CD4-positive, alpha-beta T cell treated with Interleukin-10 for 1 hour (primary cell): ENCODE data around the gene CCT7.
"Not testable (repeated sequence)": the region's sequence is repeated elsewhere in the genome, so short reads cannot be mapped to it uniquely, and the experiment has no call there.

Experiments
- DNase-seq: peaks from one replicate; pipeline ENCODE4 v3.0.0-alpha.2; 2020

CCT7 gene

DNA sequence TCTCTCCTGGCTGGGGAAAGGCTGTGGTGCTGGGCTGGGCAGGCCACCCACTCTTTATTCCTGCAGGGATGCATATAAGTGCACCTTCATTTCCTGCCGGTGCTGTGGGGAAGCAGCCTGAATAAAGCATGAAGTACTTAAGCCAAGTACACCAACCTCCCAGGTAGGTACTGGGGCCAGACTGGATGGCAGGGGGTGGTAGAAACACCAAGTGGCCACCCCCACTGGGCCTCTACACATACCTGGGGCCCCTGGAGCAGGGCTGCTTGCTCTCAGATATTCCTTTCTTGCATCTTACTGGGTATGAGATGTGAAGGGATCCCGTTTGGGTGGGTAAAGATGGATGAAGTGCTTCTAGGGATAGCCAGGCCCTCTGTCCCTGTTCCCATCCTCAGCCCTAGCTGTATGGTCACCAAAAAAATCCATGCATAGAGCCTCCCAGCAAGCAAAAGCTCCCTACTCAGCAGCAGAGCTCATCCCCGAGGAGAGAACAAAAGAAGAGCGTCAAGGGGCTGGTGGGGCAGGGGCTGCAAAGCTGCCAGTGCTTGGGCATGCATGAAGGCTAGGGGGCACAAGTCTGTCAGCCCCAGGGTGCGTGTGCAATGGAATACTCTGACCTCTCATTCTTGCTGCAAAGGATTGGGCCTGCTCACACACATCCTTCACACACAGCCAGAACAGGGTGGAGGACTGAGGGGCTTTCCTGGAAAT lies 22.0 kb downstream of the CCT7 start:
- DNase-seq, result no peak

DNA sequence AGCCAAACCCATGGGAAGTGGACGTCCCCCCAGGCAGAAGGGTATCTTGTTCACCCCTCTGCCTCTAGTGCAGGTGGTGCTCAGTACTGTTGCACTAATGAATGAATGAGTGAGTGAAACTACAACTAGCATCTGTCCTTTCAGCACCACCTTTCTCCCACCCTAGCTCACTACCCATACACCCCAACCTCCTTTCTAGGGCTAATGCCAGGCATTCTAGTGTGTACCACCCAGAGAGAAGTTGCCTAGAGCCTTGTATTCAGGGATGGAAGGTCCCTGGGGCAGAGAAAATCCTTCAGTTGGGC lies 22.5 kb downstream of the CCT7 start:
- no peak for DNase-seq

DNA sequence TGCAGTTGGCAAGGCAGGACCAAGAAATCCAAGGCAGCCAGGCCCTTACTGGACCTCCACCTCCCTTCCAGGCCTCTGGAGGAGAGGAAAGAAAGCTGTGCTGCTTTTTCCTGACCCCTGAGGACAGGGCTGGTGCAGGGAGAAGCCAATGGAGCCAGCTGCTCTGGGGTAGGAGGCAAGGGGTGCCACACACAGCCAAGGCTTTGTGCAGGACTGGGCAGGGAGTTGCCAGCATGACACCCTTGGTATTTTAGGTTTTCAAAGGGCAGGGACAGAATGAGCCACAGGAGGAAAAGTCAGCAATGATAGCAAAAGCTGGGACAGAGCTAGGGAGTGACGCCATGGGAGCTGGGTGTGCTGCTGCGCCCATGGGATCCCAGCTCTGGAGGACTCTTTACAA lies 22.9 kb downstream of the CCT7 start:
- DNase-seq, result no peak

DNA sequence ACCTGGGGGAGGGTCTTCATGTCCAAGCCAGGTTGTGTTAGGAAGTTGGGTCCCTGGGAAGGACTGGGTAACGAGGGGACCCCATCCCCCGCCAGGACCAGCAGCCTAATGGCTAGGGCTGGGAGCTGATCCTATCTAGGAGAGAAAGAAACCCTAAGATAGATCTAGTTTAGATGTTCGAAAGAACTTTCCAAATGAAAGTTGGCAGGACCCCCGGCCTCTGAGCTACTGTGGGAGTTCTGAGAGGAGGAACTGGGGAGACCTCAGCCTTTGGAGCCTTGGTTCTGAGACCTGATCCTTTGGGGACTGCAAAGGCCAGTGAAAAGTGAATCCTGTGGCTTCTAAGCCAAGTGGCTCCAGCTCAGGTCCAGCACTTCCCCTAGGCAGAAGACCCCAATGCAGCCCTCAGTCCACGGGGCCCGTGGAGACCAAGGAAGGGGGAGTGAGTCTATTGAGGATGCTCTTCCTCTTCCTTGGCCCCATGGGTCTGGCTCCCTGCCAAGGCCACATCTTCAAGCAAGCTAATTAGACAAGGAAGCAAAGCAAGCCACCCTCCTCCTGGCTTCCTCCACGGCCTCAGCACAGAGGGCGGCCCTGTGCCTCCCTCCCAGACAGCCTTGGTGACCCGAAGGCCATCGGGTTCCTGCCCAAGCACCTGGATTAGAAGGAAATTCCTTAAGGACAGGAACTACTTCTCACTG lies 23.5 kb downstream of the CCT7 start:
- peak; percentile 19 for DNase-seq

DNA sequence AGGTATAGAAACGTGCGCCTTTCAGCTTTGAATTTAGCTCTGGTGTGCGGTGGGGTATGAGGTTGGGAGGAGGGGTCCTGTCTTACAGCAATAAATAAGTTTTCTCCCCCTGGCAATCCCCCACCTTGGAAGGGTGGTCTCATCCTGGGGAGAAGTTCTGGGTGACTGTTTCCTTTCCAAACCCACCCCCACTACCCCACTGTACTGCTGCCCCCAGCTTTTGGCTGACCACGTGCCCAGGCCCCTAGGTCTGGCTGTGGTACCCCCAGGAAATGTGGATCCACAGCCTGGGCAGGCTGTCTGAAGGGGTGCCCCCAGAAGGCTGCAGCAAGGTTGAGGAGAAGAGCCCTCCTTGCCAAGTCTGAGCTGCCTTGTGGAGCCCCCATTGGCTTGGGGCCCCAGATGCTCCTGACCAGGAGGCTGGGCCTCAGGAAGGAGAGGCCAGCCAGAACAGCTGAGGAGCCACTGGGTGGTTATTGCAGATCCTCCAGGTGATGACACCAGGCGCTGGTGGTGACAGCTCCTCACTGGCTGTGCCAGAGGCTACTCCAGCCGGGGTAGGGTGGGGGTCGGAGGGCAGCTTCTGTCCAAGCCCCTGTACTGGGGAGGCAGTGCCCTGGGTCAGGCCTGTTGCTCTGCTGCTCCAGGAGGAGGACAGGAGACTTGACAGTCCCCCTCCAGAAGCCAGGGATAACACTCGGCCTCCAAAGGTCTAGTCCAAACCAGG lies 24.2 kb downstream of the CCT7 start:
- DNase-seq, result no peak

DNA sequence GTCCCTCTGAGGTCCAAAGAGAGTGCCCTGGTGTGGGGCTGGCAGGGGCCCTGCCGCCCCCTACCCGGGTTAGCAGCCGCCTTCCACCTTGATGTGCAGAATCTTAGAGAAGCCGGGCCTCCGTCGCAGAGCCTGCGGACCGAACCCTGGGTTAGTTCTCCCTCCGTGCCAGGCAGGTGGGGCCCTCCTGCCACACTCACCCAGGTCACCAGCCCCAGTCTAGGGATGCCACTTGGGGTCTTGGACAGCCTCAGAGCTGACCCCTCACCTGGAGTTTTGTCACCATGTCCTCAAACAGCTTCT lies 24.8 kb downstream of the CCT7 start:
- DNase-seq, result no peak

DNA sequence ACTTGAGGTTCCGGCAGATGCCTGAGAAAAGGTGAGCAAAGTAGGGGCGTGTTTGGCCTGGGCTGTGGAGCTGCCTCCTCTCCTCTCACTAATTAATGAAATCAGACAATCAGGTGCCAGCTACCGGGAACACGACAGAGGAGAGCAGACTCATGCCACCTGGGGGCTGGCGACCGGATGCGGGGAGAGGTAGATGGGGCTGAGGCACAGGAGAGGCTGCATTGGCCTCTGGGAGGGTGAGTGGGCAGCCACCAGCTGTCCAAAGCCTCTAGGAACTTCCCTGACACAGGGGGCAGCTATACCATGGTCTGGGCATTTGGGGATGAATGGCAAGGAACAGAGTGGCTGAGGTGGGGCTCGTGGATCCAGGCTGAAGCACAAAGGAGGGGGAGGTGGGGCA lies 25.2 kb downstream of the CCT7 start:
- DNase-seq, result no peak

DNA sequence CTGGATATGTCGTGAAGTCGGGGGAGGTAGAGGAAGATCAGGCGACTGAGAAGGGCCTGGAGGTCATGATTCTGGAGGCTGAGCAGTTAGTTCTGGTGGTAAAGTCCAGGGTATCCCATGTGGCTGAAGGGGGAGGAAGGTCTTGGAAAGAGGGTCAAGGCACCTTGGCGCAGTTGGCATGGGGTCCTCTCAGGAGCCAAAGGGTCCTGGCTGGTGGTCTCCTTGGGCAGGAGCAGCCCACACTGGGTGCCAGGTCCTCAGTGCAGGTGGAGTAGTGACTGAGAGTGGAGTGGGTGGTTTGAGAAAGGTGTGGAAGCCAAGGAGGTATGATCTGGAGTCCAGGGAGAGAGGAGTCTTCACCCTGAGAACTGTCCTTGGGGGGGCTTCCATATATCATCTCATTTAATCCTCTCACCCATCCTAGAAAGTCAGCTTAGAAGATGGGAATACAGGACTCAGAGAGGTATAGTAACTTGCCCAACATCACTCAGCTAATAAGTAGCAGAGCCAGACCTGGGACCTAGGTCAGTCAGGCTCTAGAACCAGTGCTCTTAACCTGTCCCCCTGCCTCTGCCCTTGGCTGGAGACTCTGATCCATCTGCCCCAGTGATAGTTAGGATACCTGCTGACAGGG lies 25.7 kb downstream of the CCT7 start:
- DNase-seq, result no peak

DNA sequence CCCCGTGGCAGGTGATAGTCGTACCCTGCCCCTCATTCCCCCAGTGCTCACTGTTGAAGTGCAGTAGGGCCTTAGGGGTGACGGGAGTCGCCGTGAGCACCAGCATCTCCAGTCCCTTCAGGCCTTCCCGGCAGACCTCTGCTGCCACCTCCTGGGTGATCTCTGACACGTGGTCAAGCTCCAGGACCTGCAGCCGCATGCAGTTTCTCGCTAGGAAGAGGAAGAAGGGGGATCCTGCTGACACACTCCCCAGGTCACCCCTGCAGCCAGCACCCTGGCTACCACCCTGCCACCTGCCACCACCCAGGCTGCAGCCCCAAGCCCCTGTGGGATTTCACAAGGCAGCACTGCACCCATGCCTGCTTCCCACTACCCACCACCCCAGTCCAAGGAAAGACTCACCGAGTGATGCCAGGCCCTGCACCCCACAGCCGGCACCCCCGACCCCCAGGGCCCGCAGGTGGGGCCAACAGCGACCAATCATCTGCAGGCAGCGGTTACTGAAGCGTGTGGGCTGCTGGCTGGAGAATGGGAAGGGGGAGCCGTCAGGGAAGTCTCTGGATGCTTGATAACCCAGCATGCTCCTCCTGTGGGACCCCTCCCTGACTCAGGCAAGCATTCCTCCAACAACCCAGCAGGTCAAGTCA lies 26.4 kb downstream of the CCT7 start:
- no peak for DNase-seq

DNA sequence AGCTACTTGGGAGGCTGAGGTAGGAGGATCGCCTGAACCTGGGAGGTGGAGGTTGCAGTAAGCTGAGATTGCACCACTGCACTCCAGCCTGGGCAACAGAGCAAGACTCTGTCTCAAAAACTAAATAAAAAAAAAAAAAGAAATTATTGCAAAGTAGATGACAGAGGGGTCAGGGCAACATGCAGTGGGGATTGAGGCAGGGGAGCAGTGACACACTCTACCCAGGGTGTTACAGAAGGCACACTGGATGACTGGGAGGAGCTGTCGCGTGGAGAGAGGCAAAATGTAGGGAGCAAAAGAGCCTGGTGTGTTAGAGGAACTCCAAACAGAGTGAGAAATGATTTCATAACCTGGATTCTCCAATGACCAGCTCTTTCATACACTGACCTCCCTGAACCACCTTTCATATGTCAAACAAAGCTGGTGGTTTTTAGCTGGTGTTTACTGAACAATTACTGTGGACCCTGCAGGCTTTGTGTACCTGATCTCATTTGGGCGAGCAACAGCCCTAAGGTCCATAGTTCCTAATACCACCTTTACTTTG lies 28.1 kb downstream of the CCT7 start:
- DNase-seq, result no peak

DNA sequence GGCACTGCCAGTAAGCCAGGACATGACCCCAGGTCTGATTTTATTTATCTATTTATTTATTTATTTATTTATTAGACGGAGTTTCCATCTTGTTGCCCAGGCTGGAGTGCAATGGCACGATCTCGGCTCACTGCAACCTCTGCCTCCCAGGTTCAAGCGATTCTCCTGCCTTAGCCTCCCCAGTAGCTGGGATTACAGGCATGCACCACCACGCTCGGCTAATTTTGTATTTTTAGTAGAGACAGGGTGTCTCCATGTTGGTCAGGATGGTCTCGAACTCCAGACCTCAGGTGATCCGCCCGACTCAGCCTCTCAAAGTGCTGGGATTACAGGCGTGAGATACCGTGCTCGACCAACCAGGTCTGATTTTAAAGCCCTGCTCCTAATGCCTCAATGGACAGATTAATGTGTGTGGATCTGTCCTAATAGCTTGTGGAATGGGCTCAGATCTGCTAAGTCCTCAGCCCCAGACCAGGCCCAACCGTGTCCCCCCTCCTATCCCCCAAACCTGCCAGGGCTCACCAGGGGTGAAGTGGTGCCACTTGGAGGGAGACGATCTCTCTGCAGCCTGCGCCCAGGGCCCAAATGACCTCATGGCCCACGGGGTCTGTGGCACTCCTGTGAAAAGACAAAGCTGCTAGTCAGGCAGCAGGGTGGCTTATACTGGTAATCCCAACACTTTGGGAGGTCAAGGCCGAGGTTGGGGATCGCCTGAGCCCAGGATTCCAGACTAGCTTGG lies 28.8 kb downstream of the CCT7 start:
- not testable (repeated sequence) for DNase-seq

DNA sequence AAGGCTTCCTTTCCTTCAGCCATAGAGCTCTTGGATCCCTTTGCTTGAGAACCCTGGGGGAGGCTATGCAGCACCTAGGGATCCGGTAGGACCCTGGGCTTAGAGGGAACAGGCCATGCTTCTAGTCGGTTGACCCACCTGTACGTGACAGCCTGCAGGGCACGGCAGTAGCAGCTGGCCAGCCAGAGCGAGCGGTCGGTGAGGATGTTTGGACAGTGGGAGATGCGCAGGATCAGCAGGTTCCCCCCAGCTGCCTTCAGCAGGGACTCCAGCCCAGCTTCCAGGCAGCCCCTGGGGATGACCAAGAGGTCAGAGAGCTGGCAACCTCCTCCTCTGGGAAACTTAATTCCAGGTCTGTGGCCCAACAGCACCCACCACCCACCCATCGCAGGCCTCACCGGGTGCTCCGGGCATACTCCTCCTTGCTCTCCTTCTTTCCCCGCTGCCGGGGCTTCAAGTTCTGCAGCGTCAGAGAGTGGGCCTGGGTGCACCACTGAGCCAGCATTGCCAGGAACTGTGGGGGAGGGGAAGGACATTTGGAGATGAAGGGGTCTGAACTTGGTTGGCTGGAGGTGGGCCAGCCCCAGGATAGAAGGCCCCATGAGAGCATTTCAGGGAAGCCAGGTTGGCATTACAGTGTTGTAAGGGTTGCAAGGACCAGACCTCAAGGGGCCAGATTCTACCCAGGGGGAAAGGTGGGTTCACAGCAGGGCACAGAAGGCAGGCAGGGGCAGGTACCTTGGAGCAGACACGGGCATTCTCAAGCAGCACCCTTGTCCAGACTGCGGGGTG lies 29.6 kb downstream of the CCT7 start:
- DNase-seq, result no peak

DNA sequence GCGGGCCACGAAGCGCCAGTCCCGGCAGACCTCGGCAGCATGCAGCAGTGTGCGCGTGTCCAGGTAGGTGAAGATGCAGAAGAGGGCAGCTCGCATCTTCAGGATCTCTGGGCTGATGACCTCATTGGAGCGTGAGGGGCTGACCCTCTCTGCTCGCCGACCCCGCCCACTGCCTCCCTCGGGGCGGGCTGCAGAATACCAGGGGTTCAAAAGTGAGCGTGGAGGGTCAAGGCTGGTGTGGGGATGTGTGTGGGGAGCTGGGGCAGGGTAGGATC lies 30.2 kb downstream of the CCT7 start:
- DNase-seq, result no peak

DNA sequence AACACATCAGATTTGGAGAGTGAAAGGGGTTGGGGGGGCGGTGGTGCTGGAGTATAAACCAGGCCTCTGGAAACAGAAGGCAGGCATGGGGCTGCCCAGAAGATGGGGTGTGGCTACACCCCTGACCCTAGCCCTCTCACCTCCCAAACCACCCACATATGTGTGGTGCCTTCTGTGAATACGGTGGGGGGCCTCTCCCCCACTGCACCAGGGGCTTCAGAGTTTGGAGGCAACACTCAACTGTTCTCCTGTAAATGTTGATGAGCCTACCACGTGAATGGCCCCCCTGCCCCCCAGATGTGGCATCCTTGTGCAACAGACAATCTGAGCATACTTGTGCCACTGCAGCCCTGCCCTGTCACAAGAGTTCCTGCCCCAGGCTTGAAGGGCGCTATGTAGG lies 30.7 kb downstream of the CCT7 start:
- no peak for DNase-seq

DNA sequence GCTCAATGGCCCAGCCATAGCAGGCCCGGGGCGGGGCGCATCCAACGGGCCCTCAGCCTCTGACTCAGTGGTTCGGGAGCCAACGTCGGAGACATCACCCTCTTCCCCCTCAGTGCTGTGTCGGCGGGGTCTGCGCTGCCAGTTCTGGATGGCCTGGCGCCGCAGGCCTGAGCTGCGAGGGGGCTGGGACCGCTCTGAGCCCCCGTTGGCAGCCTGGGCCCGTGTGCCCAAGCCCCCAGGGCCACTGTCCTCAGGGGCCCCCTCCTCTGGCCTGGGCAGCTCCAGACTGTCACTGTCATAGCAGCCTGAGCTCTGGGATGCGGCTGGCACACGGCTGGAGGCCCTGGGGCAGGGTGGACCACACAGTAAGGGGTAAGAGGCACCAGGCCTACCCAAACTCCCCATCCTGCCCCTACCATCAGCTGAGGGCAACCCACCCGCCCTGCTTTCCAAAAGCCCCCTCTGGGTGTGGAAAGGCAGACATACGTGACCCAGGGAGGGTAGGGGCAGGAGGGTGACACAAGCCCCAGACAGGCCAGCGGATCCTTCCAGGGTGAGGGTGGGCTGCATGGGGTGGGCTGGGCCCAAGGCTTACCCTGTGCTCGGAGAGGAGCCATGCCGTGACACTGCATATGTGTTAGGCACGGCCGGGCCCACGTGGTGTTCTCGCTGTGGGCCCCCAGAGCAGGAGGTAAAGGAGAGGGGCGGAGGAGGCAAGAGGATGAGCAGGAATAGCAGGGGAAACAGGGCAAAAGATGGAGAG lies 31.4 kb downstream of the CCT7 start:
- no peak for DNase-seq

DNA sequence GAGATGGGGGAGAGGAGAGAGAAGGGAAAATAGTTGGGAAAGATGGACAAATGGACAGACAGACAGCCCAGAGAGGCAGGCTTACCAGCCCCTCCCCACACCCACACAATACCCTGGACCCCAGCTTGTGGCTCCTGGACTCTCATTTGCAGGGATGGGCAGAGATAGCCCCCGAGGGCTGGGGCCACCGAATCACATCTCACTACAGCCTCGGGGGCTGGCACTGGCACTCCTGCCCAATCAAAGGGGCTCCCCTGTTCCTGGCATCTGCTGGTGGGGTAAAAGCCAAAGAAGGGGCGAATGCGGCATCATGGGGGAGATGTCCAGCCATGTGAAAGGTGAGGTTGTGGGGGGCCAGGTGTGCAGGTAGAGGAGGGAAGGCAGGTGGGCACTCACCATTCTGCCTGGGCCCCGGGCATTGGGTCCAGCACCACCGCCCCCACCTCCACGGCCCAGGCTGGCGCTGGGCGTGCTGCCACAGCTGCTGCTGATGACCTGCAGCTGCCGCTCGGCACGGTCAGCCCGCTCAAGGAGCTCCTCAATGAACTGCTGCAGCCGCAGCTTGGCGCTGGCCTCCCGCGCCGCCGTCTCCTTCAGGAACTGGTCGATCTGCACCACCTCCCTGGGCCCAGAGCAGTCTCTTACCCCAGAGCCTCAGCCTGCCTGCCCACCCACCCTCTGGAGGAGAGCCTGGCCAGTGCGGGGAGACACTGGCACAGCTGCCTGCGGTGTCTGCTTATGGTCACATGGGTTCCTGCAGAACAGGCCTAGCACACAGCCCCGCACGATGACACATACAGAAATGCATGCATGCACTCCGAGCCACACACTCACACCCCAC lies 32.2 kb downstream of the CCT7 start:
- DNase-seq, result no peak

DNA sequence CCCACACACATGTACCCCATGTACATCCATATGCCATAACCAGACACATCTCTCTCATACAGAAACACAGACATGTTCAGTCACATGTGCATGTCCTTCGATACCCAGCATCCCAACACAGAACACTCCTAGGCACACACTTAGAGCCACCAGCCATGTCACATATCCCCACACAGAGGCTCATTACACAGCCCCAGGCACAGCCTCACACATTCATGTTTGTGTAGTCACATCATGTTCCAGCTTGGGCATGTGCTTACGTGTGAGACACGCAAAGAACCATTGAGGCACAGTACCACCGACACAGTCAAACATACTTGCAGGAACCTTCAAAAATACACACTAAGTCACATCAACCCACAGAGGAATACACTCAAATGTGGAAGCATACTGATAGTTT lies 32.9 kb downstream of the CCT7 start:
- no peak for DNase-seq

DNA sequence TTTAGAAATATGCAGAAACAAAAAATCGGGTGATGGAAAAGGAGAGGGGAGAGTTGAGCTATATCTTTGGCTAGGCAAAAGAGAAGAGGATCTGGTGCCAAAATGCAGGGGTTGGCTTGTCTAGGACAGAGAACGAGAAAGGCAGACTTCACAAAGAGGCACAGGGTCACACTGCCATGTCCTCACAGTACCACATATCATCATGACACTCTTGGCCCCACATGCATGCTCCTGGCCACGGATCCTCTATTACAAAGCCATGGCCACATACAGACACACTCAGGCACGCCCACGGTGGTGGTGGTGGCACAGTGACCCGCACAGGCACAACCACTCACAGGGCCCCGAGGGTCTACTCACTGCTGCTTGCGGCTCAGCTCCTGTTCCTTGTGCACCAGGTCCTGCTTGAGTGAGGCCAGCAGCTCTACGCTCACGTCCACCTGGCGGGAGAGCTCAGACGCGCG lies 34.3 kb downstream of the CCT7 start:
- DNase-seq, result no peak

DNA sequence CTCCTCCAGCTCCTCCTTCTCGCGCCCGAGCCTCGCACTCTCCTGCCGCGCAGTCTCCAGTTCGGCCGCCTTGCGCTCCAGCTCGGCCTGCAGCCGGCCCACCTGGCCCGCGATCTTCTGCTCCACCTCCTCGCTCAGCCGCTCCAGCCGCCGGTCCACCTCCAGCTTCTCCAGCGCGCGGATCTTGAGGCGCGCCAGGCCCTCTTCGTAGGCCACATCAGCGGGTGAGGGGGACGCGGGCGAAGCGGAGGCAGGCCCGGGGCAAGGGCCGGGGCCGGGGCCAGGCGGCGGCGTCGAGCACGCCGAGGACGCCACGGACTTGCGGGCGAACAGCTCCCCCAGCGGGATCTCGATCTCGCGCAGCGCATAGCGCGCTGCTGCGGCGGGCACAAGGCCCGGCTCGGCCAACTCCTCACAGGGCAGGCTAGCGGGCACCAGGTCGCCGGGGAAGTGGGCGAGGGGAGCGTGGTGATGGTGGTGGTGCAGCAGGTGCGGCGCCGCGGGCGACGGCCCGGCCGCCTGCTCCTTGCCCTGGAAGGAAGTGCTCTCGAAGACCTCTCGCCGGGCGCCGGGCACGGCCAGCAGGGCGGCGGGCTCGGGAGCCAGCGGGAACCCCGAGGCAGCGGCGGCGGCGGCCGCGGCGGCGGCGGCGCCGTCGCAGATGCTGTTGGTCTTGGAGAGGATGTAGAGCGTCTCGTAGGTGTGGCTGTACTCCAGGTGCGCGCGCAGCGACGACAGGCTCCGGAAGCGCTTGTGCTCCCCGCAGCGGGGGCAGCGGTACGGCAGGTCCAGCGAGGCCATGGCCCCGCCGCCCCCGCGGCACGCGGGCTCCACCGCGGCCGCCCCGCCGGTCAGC lies 35.0 kb downstream of the CCT7 start:
- DNase-seq, result peak; percentile 87
